Heart left ventricle (tissue), 13 donors: ENCODE measurements around the gene SCG3.

Source experiments
- POLR2A ChIP-seq, 2 donors: fragments of 450-650 bp; IDR thresholded peaks; one replicate each; pipeline ENCODE4 v1.6.1; 2017; ENCODE audit warnings: antibody characterized with exemption in 2 of 2, mild to moderate bottlenecking in 2 of 2, moderate library complexity in 2 of 2
- TF ChIP-seq, protein P1 (sequence below), 12 donors: fragments of 200-600 bp; sonication (generic) in 4 of 12; IDR thresholded peaks; one replicate each; pipeline versions ENCODE4 v1.5.0 to v1.8.0; 2018 to 2022; ENCODE audit warnings: antibody characterized with exemption in 12 of 12, mild to moderate bottlenecking in 5 of 12
- donor health status: ischemic (EF 13 %, LVEDD 7.1; RV severe dilation, severe dysfunction).
- donor health status: DM: no; HTN: yes; CAD: no.
- donor health status: DM: no; HTN: no; CAD: no.
- donor health status: ischemic (EF 25% LVEDD 6.9; RV normal size, moderate dysfunction).
- donor health status: ischemic (EF 25% LVEDD 5.7; RV mildly dilated, moderate dysfunction).
- donor health status: ischemic (EF 35%, LVEDD 5.7; RV mildly dilated, moderate dysfunction).
- donor health status: nonischemic (EF 11% LVEDD 7.7; RV severe dilation, severe dysfunction).
- donor health status: DM: yes; HTN: yes; CAD: no.
- donor health status: PGD.
- donor health status: ischemic (EF 29% LVEDD 5.4; RV normal size, mild dysfunction).
- donor health status: nonischemic (EF 23%, LVEDD 6.1; RV moderate dilation, normal function).

DNA sequence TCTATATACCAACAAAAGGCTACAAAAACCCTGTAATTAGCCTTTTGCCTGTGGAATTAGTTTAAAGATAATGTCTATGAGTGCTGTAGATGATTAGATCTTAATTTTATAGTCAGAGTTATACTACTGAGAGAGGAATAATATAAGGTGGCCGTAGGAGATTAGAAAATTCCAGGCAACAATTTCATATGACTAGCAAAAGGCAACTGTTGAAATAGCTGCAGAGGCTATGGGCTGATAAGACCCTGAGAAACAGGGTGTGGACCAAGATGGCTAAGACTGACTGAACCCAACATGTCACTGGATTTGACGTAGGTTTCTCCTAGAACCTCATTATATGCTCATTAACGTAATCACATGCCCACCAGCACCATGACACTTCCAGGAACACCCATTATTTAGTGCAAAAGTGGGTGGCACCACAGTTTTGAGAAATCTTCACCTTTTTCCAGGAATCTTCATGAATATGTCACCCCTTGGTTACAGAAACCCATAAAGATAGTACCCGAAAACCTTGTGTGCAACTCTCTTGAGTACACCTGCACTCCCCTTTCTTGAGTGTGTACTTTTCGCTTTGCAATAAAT, 29.1 kb upstream of the SCG3 start:
- TF ChIP-seq, protein P1, sequence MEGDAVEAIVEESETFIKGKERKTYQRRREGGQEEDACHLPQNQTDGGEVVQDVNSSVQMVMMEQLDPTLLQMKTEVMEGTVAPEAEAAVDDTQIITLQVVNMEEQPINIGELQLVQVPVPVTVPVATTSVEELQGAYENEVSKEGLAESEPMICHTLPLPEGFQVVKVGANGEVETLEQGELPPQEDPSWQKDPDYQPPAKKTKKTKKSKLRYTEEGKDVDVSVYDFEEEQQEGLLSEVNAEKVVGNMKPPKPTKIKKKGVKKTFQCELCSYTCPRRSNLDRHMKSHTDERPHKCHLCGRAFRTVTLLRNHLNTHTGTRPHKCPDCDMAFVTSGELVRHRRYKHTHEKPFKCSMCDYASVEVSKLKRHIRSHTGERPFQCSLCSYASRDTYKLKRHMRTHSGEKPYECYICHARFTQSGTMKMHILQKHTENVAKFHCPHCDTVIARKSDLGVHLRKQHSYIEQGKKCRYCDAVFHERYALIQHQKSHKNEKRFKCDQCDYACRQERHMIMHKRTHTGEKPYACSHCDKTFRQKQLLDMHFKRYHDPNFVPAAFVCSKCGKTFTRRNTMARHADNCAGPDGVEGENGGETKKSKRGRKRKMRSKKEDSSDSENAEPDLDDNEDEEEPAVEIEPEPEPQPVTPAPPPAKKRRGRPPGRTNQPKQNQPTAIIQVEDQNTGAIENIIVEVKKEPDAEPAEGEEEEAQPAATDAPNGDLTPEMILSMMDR (IDR thresholded peaks at IDR 0.05) = no peak
- TF ChIP-seq POLR2A (IDR thresholded peaks at IDR 0.05) = no peak
